Measurements from ENCODE around the gene NR5A2.
A peak's percentile ranks its signal among the peaks of the same experiment; 100 is the strongest.

Gene NR5A2

DNA sequence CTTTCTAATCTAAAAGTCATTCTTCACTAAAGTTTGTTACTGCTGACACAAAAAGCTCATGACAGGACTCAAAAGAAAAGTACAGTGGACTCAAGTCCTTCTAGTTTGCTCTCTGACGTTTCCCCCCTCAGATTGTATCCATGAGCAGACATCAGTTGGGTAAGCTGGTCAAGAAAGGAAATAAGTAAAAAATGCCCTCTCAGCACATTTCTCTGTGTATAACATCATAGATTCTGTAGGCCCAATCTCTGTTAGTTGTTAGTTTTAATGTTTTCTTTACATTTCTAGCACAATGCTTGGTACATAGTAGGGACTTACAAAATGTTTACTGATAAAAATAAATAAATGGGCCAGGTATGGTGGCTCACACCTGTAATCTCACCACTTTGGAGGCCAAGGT is 96.8 kb downstream of the NR5A2 start:
- DNase-seq (ENCODE audit: low read depth in 2 of 2), result no peak

- DNase-seq (ENCODE audit: low read depth in 2 of 2), result no peak
These were observed 100.6 kb downstream of the NR5A2 start for GRCh38 chr1:200128081-200128480.

- no peak for DNase-seq (ENCODE audit: low read depth in 2 of 2)
These were observed 101.7 kb downstream of the NR5A2 start for GRCh38 chr1:200128944-200129879.

DNA sequence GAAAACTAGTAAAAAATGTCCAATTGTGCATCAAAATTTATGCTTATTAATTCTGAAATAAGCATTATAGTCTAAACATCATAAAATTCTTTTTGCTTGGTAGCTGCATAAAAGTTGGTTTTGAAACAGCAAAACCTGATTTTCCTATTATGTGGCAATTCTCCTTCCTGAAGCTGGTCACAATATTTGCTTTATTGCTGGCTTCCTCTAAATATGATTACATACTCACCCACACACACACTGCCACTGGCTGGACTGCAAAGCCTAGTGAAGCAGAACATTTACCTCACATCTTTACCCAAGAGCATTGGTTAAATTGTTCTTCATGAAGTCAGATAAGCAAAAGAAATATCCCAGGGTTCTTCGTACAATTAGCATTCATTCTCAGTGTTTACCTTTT is 103.0 kb downstream of the NR5A2 start:
- DNase-seq (ENCODE audit: low read depth in 2 of 2), result no peak

DNA sequence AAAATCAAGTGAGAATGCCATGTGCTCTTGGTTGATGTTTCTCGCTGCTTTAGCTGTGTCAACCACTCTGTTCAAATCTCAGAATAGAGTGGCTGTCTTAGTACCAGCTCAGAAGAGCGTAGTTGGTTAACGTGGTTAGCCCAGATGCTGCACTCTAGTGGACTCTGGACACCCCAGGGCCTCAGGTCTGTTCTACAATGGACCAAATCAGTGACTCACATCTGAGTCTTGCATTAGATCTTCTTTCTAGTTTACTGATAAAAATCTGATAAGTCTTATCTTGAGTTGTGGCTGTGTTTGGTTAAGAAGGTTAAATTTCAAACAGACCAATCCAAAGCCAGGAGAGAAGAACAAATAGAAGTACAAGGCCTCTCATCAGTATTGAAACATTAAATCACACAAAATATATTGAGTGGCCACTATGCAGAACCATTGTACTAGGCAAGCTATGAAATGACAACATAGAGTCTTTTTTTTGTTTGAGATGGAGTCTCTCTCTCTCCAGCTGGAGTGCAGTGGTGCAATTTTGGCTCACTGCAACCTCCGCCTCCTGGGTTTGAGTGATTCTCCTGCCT is 104.1 kb downstream of the NR5A2 start:
- no peak for DNase-seq (ENCODE audit: low read depth in 2 of 2)

DNA sequence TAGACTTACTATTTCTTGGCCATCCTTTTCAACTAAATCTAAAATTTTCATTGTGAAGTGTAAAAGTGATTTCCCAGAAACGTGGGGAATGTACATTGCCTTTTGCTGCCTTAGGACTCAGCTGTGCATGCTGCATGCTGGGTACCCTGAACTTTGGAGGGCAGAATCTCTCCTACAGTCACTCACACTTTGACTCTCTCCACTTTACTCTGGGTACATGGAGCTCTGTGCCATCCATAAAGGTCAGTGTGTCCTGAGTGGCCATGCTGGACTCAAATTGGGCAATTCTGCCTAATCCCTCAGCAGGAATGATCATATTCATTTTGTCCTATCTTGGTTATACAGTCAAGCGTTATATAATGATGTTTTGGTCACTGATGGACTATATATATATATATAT is 105.6 kb downstream of the NR5A2 start:
- DNase-seq (ENCODE audit: low read depth in 2 of 2), result no peak

DNA sequence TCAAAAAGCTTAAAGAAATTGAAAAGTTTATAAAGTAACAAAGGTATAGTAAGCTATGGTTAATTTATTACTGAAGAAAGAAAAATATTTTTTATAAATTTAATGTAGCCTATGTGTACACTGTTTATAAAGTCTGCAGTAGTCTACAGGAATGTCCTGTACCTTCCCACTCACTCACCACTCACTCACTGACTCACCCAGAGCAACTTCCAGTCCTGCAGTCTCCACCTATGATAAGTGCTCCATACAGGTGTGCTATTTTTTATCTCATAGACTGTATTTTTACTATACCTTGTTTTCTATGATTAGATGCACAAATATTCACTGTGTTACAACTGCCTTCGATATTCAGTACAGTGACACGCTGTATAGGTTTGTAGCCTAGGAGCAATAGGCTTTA is 106.6 kb downstream of the NR5A2 start:
- DNase-seq (ENCODE audit: low read depth in 2 of 2), result no peak

DNA sequence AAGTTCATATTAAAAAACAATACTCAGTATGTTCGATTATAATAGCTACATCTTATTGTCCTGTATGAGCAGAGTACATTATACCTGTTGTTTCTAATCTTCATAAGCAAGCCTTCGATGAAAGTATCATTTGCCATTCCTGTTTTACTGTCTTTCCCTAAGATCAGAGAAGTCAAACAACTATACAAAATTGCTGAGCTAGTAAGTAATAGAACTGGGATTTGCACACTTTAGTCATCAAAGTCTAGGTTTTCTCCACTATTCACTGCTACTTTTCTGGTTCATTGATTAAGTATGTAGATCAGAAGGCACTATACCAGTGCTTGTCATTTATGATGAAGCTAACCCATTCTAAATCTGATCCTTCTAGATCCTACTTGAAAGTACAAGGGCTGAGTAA is 108.9 kb downstream of the NR5A2 start:
- DNase-seq (ENCODE audit: low read depth in 2 of 2), result no peak

DNA sequence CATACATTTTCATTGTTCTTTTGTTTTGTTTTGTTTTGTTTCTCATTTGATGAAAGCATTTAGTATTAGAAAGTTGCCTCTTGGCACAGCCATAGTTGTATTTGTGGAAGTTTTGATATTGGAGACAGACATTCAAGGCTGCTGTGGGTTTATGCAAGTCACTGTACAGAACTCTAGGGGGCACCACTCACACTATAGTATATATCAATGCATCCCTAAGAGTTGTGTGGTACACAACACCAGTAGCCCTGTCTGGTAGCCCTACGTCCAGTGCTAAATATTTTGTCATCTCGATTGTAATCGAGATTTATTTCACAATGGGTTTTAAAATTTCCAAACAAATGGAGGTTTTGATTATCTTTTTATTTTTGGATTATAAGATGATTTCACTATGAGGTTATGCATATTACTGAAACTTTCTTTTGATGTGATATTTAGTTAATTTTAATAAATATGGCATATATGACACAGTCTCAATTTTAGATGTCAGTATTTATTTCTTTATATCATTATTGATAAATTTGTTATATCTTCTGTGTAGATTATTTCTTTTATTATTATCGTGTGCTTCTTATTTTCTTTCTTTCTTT is 112.2 kb downstream of the NR5A2 start:
- no peak for DNase-seq (ENCODE audit: low read depth in 2 of 2)

DNA sequence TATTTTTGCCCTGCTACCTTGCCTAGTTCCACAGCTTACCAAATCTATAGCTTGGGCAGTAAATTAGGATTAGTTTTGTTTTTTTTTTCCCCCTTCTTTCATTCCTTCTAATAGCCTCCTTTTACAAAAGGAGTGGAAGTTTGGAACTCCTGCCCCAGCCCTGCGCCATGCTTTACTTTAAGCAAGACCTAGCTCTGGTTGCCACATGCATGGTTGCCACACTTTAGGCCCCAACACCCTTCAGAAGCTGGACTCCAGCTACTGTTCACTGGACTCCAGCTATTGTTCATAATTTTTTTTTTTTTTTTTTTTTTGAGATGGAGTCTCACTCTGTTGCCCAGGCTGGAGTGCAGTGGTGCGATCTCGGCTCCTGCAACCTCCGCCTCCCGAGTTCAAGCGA is 115.8 kb downstream of the NR5A2 start:
- no peak for DNase-seq (ENCODE audit: low read depth in 2 of 2)

GRCh38 chr1:200146100-200146499 is 118.6 kb downstream of the NR5A2 start:
- no peak for DNase-seq (ENCODE audit: low read depth in 2 of 2)

DNA sequence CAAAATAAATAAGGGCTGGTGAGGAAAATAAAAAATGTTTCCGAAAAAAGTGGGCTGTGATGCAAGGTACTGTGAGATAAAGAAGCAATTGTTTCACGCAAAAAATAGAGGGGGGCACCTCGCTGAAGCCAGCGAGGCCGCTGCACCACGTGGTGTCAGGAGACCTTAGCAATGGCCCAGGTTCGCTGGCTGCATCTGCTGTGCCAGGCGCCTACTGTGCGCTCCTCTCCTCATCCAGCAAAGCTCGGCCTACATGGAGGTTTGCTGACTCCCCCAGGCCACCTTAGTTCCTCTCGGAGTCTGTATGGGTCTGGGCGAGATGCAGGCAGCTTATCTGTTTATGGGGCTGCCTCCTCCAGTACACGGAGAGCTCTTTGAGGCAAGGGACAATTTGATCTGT is 119.6 kb downstream of the NR5A2 start:
- DNase-seq (ENCODE audit: low read depth in 2 of 2), result no peak

- DNase-seq (ENCODE audit: low read depth in 2 of 2), result no peak
These were observed 120.2 kb downstream of the NR5A2 start for GRCh38 chr1:200147742-200148141.

DNA sequence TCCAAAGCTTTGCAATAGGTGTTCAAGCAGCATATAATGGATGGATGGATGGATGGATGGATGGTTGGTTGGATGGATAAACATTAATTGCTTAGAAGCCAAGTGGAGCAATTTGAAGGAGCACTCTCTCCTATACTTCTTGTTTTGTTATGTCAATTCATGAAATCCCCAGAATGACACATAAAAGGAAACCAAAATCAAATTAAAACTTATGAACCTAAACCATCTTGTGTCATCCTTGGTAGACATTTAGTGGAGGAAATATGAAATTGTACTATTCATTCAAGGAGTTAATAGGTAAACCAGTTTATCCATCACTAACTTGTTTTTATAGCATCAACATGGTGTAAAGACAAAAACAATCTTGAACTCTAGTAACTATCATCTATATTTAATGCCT is 122.5 kb downstream of the NR5A2 start:
- no peak for DNase-seq (ENCODE audit: low read depth in 2 of 2)

GRCh38 chr1:200150721-200151120 is 123.2 kb downstream of the NR5A2 start:
- no peak for DNase-seq (ENCODE audit: low read depth in 2 of 2)

GRCh38 chr1:200152336-200152735 is 124.8 kb downstream of the NR5A2 start:
- no peak for DNase-seq (ENCODE audit: low read depth in 2 of 2)

DNA sequence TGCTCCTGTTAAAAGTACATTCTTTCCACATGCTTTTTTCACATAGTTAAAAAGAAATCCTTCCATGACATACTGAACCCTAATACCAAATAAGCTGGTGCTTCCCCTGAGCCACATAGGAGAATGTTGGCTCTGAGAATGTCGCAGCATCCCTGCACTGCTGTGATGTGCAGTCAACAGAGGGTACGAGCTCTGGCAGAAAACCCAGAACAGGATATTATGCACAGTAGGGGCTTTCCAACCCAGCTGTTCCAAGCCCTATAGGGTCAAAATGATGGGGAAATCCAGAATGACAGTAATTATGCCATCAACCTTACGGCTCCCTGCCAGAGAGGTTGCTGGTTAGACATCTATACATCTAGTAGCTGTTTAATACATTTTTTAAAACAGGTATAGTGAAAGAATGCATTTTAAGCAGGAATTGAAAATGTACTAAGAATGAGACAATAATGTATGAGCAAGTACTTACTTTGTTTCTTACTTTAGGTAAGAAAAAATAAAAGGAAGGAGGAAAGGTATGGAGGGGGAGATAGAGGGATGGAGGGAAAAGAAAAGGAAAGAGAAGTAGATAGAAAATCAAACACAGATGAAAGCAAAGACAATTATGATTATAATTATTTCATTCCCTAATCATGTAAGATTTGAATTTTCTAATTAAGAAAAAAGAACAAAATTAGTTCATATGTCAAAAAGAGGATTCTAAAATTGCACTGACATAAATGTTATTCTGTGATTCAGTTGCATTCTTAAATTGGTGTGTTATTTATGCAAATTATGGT is 126.0 kb downstream of the NR5A2 start:
- DNase-seq (ENCODE audit: low read depth in 2 of 2), result peak in 1 of 2 donors; percentile 7

GRCh38 chr1:200154069-200154767 is 126.7 kb downstream of the NR5A2 start:
- DNase-seq (ENCODE audit: low read depth in 2 of 2), result peak in 1 of 2 donors; percentile 7

DNA sequence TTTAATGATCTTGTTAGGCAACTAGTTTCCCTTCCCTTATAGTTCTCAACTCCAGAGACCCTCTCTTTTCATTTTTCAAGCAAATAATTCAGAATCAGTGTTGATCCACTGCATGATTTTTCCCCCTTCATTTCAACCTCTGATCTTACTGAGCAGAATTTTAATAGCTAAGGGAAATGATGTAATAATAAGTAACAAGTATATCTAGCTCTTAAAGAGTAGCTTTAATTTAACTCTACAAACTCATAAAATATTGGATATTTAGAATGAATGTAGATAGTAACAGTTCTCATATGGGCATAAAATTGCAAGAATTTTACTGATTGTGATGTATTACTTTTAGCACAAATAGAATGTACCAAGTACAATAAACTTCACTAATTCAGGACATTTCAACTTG is 130.2 kb downstream of the NR5A2 start:
- no peak for DNase-seq (ENCODE audit: low read depth in 2 of 2)

- DNase-seq (ENCODE audit: low read depth in 2 of 2), result no peak
These were observed 134.3 kb downstream of the NR5A2 start for GRCh38 chr1:200161801-200162200.

DNA sequence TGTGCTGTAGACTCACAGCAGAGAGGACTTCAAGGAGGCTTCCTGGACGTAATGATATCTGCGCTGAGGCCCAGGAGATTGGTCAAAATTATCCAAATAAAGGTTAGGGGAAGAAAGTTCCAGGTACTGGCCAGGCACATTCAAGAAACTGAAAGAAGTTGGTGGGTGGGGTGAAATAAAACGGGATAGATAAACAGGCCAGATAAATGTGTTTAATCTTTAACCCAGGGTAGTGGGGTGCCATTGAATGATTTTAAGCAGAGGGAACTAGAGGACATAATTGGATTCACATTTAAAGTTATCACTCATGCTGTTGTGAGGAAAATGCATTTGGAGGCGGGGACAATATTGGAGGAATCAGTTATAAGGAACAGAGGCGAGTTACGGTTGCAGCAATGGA is 134.7 kb downstream of the NR5A2 start:
- DNase-seq (ENCODE audit: low read depth in 2 of 2), result no peak

GRCh38 chr1:200162877-200163276 is 135.4 kb downstream of the NR5A2 start:
- DNase-seq (ENCODE audit: low read depth in 2 of 2), result no peak

All from stimulated activated CD8-positive, alpha-beta memory T cell treated with anti-CD3 and anti-CD28 coated beads, Interleukin-2, amount 100 ng/mL, for 48 hours (primary cell).